GM13977 (cell line): ENCODE results near the gene TMEM120B.
A peak's percentile ranks its signal among the peaks of the same experiment; 100 is the strongest.

ENCODE experiments used
- DNase-seq: peaks from one replicate; pipeline ENCODE4 v3.0.0; 2012; ENCODE audit warnings: low spot score
- CTCF ChIP-seq: IDR thresholded peaks from 2 replicates; pipeline ENCODE4 v1.5.1; 2012; ENCODE audit warnings: mild to moderate bottlenecking, control low read depth; ENCODE audit not compliant: insufficient read depth; ENCODE audit errors: extremely low read depth, missing control alignments
- in situ Hi-C: fragments of 300-500 bp; cut with MboI; formaldehyde crosslinking; loops from one replicate; pipeline ENCODE4 v1.12.0; 2022; ENCODE audit warnings: low sequenced_read_pairs, low pct_unique_long_range_greater_than_20kb, mixed read lengths, inconsistent platforms; ENCODE audit not compliant: unreplicated experiment

The TMEM120B gene

GRCh38 chr12:121798787-121799155 lies 86.2 kb downstream of the TMEM120B start:
- in situ Hi-C loops: no loop called here
- TF ChIP-seq CTCF: no peak
- DNase-seq: no peak

DNA sequence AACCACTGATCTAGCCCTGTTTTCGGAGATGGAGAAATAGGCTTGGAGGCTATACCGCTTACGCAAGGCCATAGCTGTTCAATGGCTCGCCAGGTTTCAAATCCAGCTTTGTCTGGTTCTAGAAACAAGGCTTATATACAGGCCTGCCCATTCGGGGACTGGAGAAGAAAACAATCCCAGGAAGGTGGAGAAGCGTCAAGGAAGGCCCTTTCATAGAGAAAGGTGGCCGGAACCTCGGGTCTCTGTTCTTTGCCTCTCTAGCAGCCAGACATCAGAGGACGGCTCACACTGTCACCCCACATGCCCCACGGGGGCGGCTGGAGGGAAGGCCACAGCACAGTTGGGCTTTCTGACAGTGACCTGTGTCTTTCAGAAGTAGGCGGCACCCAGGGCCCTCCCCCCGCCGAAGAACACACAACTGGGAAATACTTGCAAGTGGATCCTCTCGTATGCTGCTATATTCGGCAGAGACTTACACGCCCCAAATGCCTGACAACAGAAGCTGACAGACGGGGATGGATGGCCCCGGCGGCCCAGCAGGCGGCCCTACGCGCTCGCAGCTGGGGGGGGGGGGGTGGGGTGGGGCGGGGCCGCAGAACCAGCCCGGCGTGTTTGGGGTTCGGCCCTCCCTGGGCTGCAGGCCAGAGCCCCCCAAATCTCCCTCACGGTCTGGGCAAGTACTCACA lies 86.7 kb downstream of the TMEM120B start:
- TF ChIP-seq CTCF: no peak
- peak; percentile 80 for DNase-seq
- in situ Hi-C loops: no loop called here

GRCh38 chr12:121799842-121800693 lies 87.5 kb downstream of the TMEM120B start:
- TF ChIP-seq CTCF: no peak
- in situ Hi-C loops: no loop called here
- DNase-seq: peak; percentile 91

DNA sequence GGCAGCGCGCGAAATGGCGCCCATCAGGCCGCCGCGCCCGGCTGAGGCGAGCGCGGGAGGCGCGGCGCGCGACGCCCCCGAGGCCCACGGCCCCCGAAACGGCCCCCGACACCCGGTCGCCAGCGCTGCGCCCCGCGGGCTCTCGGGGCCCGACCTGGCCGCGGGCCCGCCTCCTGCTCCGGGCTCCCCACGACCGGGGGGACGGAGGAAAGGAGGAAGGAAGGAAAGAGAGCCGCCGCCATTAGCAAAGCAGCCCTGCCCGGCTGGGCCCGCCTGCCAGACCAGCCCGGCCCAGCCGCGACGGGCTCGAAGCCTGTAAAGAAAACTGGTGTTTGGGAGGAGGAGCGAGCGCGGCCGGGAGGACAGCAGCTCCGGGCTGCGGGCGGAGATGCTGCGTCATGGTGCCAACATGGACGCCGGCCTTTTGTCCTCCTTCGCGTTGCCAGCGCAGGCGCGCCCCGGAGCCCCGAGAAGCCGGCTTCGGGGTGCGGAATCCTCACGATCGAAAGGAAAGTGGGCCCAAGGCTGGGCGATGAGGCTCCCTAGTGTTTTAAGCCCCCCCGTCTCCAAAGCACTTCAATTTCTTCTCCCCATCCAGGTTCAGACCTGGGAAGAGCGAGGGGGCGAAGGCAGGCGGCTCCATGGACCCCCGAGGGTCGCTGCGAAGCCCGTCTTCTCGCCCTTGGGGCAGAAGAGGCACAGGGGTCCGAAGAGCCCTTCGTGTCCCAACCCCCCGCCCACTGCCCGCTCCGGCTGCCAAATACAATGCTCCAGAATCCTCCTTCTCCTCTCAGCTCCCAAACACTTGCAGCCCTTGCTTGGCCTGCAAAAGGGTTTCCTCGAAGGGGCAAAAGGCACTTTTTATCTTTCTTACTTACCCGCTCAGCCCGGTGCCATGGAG lies 88.4 kb downstream of the TMEM120B start:
- in situ Hi-C loops: no loop called here
- peak; percentile 72 for DNase-seq
- TF ChIP-seq CTCF: no peak

GRCh38 chr12:121801595-121802484 lies 89.3 kb downstream of the TMEM120B start:
- no peak for DNase-seq
- no peak for TF ChIP-seq CTCF
- in situ Hi-C loops: no loop called here

- in situ Hi-C loops: no loop called here
- no peak for TF ChIP-seq CTCF
- no peak for DNase-seq
These were observed 89.9 kb downstream of the TMEM120B start for GRCh38 chr12:121802485-121802842.
